G401 (cell line): ENCODE results near the gene CDH4. TPM values are rescaled to one million over a fixed set of nuclear protein-coding genes. Genes with fewer than 3 reads are reported as not detected.

ENCODE experiments used
- DNase-seq: peaks from one replicate; pipeline ENCODE4 v3.0.0-alpha.2; 2015; ENCODE audit warnings: low spot score
- in situ Hi-C: cut with HindIII; loops from 2 replicates; pipeline ENCODE4 v1.10.0; 2016; ENCODE audit warnings: low sequenced_read_pairs, mixed read lengths
- total RNA-seq: library from RNA; depleted of rRNA; stranded (reverse); fragments of >200 nt; shearing (Covaris generic); gene quantifications from 2 replicates; pipeline ENCODE4 v1.2.3, GENCODE V29; 2014

Gene CDH4
- total RNA-seq, 1 experiment from 2014 or later = 12.9 TPM

GRCh38 chr20:61861054-61861841 lies 609.2 kb downstream of the CDH4 start:
- in situ Hi-C loops = no loop called here
- DNase-seq = no peak

DNA sequence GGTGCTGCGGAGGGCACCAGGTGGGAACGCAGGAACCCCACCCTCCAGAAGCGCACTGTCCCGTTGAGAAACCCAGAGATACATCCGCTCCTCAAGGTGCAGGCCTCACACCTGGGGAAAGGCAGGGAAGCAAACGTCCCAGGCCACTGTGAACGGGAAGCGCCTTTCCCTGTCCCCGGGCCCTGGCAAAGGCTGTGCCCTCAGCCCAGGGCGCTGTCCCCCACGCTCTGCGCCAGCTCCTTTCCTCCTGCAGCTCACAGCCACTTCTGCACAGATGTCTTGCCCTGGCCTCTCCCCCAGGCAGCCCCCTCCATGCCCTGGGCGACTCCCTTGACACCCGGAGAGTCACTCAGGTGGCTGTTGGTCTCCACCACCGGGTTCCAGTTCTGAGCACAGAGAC lies 609.8 kb downstream of the CDH4 start:
- DNase-seq = no peak
- in situ Hi-C loops = no loop called here

GRCh38 chr20:61862881-61863280 lies 610.8 kb downstream of the CDH4 start:
- in situ Hi-C loops = no loop called here
- no peak for DNase-seq

- in situ Hi-C loops = no loop called here
Measured at GRCh38 chr20:61864481-61864880, 612.4 kb downstream of the CDH4 start.

GRCh38 chr20:61865353-61865752 lies 613.3 kb downstream of the CDH4 start:
- in situ Hi-C loops = no loop called here
- no peak for DNase-seq

More at GRCh38 chr20:61864481-61864880, 612.4 kb downstream of the CDH4 start:
- DNase-seq = no peak

DNA sequence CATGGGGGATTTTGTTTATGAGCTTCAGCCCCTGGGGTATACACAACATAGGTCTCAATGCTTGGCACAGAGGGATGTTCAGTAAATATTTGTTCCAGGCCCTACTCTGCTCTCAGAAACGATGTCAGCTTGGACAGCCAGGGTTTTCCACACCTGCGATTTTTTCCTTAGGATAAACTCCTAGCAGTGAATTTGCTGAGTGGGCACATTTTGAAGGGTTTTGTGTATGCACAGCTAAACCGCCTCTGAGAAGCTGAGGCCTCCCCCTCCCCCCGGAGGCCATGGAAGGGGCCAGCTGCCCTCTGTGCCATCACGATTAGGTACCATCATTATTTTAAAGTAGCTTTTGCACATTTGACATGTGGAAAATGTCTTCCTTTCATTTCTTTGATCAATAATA lies 614.1 kb downstream of the CDH4 start:
- in situ Hi-C loops = no loop called here
- no peak for DNase-seq

GRCh38 chr20:61868006-61868405 lies 615.9 kb downstream of the CDH4 start:
- in situ Hi-C loops = no loop called here
- no peak for DNase-seq

DNA sequence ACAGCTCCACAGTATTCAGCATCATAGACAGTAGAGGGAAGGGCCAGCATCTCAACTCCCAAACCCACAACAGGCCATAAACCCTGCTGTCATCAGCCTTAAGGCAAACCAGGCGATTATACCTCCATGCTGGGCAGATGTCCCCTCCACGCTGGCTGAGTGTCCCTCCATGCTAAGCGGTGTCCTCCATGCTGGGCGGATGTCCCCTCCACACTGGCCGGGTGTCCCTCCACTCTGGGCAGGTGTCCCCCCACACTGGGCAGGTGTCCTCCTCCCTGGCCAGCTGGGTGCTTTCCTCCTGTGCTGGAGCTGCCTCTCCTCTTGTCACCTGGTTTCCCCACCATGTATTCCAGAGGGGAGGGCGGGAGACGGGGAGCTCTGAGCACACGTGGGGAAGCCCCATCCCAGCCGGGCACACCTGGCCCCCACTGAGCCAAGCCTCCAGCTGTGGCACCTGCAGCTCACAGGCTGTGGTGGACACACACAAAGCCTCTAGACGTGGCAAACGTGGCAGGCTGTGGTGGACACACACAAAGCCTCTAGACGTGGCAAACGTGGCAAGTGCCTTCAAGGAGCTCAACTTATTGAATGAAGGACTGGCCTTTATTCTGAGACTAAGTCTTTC lies 616.5 kb downstream of the CDH4 start:
- DNase-seq = no peak
- in situ Hi-C loops = no loop called here

DNA sequence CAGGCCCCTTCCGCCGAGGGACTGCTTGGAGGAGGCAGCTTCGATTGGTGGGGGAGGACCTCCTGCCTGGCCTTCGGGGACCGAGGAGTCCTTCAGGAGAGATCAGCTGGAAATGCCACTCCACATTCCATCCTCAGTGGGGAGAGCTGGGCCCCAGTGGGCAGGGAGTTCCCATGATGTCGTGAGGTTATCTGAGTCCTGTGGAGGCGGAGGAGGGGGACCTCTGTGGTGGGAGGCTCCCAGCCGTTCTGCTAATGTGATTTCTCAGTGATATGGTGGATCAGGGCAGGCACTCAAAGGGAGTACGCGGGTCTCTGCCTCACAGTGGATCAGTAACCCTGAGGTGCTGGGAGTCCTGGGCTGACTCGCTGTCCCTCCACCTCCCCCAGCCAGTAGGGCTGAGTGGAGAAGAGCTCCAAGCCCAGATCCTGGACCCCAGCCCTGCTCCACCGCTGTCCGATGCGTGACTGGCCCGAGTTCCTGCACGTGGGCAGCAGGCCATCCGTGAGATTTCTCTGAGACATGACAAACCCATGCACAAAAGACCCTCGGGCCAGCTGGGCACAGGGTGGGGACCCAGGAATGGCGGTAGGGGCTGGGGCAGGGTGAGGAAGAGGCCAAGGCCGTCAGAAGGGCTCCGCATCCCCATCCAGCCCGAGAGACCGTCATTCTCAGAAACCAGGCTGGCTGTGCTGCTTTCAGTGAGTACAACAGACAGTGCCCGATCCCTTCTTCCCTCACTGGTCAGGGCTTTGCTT lies 617.9 kb downstream of the CDH4 start:
- in situ Hi-C loops = no loop called here
- DNase-seq = no peak

DNA sequence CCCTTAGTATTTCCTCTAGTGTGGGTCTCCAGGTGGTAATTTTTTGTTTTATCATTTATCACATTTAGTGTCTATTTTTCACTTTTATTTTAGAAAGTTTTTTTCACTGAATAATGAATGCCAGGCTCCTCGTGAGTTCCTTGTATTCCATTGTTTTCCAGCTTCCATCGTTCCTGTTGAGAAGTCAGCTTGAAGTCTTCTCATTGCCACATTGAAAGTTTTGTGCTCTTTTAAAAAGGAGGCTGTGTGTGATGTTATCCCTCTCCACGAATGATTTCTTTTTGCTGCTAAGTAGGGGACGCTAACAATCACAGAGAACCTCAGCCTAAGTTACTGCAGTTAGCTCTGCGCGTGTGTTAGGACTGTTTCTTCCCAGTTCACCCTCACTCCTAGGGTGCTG lies 619.1 kb downstream of the CDH4 start:
- in situ Hi-C loops = no loop called here
- no peak for DNase-seq

DNA sequence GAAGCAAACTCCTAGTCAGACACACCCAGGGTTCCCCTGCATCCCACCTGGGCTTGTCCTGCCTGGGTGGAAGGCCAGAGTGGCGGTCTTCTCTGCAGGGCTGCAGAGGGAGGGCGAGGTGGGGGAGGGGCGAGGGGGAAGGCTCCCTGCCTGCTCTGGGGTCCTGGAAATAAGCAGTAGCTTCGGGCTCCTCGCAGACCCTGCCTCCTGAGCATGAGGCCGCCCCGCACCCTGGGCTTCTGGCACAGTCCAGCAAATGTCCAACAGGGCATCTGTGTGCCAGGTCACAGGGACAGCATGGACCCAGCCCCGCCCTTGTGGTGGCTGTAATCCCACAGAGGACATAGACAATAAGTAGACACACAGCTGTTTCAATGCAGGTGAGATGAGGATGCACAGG lies 619.9 kb downstream of the CDH4 start:
- no peak for DNase-seq
- in situ Hi-C loops = no loop called here

- in situ Hi-C loops = no loop called here
Measured at GRCh38 chr20:61872371-61872900, 620.4 kb downstream of the CDH4 start.

GRCh38 chr20:61873651-61874420 lies 621.8 kb downstream of the CDH4 start:
- in situ Hi-C loops = no loop called here

More at GRCh38 chr20:61872371-61872900, 620.4 kb downstream of the CDH4 start:
- no peak for DNase-seq

GRCh38 chr20:61874421-61875068 lies 622.5 kb downstream of the CDH4 start:
- no peak for DNase-seq
- in situ Hi-C loops = no loop called here

More at GRCh38 chr20:61873651-61874420, 621.8 kb downstream of the CDH4 start:
- DNase-seq = no peak

DNA sequence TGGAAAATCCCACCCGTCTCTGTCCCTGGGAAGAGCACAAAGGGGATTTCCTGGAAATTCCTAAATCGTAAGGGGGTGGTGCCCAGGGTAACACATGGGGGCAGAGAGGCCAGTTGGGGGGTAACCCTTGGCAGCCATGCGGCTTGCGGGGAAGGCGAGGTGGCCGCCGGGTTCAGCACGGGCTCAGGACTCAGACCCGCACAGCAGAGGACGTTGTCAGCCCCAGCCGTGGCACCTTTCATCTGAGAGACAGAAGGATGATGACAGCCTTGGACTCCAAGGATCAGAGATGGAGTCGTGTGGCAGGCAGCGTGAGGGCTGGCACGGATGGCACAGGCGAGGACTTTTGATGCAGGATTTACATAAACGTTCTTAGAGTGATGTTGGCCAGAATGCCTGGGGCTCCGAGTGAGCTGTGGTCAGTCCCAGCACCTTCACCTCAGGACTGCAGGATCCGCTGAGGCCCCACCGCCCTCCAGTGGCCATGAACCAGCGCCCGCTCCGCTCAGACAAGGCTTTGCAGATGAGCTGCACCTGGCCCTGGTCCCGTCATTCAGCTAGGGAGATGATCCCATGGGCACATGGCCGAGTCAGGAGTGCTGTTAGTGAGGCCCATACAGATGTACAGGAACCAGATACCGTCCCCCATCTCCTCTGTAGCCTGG lies 623.3 kb downstream of the CDH4 start:
- in situ Hi-C loops = no loop called here
- no peak for DNase-seq

- in situ Hi-C loops = no loop called here
- no peak for DNase-seq
Measured at GRCh38 chr20:61875996-61876395, 623.9 kb downstream of the CDH4 start.

- in situ Hi-C loops = no loop called here
- no peak for DNase-seq
Measured at GRCh38 chr20:61876952-61877728, 625.1 kb downstream of the CDH4 start.
